Measurements from ENCODE around the gene MRM1.

Gene MRM1

DNA sequence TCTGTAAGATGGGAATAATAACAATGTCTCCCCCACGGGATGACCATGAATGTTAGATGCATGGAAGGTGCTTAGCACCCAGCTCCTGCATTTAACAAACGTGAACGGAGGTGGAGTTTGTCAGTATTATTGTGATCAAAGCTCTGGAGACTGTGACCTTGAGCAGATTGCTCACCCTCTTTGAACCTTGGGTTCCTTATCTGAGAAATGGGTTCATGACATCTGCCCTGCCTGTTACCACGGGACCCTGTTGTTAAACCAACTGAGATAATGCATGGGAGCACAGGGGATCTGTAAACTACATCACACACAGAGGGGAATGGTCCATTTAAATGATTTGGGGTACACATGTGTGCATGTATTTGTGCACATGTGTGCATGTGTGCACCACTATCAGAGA, 29.6 kb downstream of the MRM1 start:
- DNase-seq (ENCODE audit: low spot score): no peak

DNA sequence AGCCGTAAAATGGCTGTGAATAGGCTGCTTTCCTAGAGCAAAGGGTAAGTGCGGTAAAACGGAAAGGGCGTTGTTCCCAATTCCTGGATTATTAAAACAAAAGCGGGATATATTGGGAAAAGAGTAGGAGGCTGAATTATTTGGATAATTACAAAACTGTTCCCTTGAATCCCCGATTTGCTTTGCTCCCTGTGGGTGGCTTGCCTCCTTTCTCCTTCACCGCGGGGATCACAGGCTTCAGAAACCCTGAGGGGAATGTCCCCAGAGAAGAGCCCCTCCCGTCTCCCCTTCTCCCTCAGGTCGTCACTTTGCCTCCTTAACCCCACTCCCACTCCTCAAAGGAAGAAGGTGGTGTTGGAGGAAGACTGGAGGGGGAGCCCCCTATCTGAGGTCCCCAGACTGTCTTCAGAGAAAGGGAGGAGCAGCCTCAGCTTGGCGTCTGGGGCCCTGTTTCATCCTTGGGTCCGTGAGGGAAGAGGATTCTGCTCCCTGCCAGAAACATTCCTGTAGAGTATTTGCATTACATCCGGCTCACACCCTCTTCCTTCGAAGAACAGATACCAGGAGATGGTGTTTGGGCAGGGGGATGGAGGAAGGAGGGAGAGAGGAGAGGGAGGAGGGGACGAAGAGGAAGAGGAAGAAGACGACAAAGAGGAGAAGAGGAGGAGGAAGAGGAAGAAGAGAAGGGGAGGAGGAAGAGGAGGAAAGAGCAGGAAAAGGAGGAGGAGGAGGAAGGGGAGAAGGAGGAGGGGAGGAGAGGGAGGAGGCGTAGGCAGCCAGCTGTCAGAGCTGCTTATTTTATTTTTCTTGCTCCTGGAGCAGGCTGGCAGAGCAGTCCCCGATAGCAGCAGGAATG, 31.8 kb downstream of the MRM1 start:
- no peak for DNase-seq (ENCODE audit: low spot score)

DNA sequence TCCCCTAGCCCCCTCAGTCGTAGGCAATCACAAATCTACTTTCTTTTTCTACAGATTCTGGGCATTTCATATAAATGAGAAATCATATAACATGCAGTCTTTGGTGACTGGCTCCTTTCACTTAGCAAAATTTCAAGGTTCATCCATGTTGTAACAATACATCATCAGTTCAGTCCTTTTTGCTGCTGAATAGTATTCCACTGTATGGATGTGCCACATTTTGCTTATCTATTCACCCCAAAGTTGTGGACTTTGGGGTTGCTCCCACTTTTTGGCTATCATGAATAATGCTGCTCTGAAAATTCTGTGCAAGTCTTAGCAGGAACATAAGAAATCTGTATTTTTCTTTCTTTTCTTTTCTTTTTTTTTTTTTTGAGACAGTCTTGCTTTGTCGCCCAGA, 39.0 kb downstream of the MRM1 start:
- no peak for DNase-seq (ENCODE audit: low spot score)

DNA sequence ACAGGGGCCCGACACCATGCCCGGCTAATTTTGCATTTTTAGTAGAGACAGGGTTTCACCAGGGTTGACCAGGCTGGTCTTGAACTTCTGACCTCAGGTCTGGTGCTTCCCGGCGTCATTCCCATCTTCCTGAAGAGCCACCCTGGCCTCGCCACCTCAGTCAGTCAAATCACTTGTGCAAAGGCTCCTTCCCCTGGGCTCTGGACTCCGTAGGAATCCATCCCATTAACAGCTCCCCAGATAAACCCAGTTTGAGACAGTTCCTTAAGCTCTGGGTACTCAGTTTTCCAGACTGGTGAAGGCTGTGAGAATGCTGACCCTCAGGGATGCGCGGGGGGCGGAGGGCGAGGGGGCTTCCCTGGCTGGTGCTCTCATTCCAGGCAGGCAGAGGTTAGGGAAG, 39.5 kb downstream of the MRM1 start:
- DNase-seq (ENCODE audit: low spot score): no peak

DNA sequence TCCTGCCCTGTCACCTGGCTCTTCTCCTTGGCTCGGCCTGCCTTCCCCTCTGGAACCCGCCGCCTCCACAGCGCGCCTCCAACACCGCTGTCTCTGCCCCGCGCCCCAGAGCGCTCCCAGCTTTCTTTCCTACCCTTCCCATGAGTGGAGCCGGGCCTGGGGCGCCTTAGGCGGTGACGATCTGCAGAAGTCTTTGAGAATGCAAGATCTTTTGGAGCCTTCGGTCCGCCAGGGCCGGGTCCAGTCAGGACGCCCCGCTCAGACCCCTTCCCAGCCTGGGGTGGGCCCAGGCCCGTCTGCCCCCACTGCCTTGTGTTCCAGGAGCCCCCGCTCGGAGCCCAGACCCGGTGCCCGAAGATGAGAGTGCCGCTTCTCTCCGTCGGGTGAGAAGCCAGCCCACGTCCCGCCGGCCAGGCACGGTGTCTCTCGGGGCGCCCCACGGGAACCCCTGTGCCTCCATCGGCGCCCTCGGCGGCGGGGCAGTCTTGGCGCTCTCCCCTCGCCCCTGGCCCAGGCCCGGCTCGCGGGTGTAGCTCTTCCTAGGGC, 40.0 kb downstream of the MRM1 start:
- DNase-seq (ENCODE audit: low spot score): no peak

DNA sequence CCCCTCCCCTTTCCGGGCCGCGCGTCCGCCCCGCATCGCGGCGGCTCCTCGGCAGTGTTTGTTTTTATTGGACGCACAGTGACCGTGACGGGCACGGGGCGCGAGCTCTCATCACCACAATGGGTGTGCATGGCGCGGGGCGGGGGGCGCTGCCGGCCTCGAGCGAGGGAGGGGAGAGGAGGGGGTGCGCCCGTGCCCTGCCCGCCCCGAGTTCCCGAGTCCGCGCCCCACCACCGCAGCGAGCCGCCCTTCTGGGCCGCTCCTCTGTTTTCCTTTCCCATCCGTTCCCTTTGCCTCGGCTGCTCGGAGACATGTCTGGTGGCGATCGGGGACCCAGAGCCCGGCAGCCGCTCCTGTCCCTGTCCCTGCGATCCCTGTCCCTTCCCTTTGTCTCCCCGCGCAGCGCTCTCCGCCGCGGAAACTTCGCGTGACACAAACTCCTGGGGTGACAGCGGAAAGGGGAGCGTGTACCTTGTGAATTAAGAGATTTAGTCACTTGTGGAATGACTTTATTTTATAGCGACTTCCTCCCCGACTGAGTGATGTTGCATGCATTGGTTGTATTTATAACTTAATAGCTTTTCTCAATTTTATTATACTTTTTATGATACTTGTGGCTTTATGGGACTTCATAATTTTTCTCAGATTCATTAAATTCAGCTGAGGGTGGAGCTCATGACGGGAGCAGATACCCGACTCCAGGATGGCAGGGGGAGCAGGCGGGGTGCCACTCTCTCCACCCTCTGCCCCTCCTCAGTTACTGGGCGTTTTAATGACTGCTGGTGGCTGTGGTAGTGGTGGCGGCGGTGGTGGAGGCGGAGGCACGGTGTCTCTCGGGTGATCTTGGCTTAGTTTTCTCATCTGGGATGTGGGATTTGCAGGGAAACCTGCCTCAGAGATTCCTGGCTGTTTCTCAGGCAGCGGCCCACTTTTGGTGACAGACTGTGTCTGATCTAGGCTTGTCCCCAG, 40.8 kb downstream of the MRM1 start:
- no peak for DNase-seq (ENCODE audit: low spot score)

DNA sequence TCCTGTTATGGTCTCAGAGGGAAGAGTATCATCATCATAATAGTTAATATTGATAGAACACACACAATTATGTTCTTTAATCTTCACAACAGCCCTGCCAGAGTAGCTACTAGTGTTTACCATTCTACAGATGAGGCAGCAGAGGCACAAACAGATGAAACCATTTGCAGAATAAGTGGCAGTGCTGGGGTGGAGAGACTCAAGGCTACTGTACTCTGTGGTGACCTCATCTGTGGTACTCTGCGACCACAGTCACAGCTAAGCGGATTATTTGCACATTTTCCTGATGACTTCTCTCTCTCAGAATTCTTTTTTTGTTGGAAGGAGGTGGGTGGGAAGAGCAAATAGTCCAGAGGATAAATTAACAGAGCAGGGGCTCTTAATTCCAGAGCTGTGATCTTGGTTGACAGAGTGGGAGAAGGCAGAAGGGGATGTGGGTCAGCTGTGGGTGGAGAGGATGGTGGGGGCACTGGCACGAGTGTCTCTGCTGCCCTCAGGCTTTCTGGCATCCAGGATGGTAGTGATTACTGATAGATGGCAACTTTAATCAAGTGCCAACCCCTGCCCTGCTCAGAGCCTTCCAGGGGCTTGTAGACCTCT, 41.8 kb downstream of the MRM1 start:
- no peak for DNase-seq (ENCODE audit: low spot score)

DNA sequence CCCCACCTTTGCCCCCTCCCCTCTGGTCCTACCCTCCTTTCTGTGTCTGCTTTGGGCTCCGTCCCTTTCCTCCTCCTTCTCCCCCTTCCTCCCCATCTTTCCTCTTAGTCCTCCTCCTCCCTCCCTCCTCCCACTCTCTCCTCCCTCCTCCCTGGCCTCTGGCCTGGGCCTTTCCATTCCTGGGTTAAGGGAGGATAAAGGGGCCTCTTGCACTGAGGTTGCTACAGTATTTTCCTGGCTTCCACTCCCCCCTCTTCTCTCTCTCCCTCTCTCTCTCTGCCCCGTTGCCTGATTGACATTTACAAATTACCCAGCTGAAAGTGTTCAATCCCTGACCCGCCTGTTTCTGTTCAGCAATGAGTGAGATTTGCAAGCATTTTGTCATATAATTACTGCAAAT, 44.0 kb downstream of the MRM1 start:
- no peak for DNase-seq (ENCODE audit: low spot score)

DNA sequence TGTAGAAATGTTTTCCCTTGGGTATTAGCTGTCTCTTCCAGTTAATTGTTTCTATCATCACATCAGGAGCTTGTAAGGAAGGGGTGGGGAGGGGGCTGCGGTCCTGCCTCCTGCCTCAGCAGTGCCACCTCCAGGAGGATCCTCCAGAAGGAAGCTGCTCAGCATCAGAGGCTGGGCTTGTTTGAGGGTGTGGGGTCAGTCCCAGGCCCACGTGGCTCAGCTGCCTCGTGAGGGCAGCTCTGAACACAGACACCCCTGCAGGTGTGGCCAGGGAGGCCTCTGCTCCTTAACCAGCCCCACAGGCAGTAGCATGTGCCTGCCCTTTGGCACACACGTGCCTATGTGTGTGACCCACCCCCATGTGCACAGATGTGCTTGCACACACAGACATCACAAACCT, 46.3 kb downstream of the MRM1 start:
- DNase-seq (ENCODE audit: low spot score): no peak

DNA sequence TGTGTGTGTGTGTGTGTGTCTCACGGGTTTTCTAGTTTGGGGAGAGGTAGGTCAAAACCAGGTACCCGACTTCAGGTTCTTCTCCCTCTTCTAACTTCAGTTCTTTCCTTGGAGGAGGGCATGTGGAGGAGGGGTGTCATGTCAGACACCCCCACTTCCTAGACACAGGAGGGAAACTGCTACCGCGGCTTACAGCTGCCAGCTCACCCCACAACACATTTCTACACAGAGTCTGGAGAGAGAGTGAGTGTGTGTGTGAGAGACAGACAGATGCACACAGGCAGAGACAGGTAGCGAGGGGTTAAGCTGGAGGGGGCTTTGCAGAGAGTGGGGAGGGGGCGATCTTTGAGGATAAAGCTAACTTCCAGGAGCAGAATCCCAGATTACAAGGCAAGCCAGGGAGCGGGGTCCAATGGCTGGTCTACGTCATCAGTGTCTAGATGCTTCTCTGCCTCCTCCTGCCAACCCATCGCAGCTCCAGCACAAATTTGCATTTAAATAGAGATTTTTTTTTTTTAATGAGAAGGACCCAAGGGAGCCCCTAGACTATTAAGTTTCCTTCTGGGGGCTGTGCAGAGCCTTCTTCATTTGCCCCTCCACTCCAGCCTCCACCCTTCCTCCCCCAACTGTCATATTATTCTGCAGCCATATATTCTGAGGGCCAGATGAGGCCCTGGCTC, 48.9 kb downstream of the MRM1 start:
- DNase-seq (ENCODE audit: low spot score): no peak

DNA sequence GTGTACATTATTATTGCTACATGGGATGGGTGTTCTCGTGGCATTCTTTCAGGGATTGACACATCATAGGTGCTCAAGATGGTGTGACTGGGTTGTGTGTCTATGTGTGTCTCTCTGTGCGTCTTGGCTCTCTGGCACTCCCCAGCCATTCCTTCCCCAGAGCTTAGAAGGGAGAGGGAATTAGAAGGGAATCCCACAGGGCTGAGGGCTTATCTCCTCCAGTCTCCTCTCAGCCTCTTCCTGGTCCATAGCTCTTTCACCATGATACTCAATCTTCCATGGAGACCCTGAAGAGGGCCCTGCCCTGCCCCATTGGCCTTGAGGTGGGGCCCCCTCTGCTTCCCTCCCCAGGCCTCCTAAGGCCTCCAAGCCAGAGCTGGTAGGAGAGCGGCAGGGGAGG, 52.0 kb downstream of the MRM1 start:
- DNase-seq (ENCODE audit: low spot score): no peak

DNA sequence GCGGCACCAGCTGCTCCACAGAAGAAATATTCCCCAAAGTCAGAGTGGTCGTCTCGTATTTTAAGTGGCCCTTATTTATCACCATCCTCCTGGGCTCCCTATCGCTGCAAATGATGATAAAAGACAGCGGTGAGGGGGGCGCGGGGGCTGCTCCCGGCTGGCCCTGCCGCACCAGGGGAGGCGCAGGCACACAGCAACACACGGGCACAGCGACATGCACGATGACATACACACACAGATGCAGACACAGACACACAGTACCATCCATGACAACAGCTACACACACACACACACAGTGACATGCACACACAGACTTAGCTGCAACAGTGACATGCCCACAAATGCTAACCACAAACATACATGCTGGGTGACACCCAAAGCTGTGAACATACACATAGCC, 52.5 kb downstream of the MRM1 start:
- DNase-seq (ENCODE audit: low spot score): no peak

DNA sequence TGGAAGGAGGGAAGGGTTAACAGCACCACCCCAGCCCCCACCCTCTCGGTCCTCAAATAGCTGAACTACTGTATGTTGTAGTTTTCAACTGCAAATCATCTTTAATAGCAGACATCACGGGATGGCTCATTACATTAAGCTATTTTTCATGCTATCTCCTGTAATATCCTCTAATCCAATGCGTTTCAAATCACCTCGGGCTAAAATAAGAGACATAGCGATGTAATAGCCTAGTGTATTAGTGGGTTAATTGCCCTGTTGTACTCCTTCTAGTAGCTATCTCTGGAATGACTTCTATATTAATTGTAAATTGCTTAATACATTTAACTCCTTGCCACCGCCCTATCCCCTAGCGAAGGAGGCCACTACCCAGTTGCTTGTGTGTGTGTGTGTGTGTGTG, 54.3 kb downstream of the MRM1 start:
- DNase-seq (ENCODE audit: low spot score): no peak

DNA sequence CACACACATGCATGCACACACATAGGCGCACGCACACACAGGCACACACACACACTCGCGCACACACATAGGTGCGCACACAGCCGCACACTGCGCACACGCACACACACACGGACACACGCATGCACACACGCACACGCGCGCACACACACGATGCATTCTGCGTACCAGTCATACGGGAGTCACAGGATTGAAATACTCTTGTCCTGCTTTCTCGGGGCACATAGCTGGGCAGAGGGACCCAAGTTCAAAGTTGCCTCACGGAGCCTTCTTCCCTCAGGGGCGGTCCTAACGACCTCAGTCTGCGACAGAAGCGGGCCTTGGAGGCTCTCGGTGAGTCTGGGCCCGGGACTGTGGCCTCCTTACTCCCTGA, 56.0 kb downstream of the MRM1 start:
- no peak for DNase-seq (ENCODE audit: low spot score)

DNA sequence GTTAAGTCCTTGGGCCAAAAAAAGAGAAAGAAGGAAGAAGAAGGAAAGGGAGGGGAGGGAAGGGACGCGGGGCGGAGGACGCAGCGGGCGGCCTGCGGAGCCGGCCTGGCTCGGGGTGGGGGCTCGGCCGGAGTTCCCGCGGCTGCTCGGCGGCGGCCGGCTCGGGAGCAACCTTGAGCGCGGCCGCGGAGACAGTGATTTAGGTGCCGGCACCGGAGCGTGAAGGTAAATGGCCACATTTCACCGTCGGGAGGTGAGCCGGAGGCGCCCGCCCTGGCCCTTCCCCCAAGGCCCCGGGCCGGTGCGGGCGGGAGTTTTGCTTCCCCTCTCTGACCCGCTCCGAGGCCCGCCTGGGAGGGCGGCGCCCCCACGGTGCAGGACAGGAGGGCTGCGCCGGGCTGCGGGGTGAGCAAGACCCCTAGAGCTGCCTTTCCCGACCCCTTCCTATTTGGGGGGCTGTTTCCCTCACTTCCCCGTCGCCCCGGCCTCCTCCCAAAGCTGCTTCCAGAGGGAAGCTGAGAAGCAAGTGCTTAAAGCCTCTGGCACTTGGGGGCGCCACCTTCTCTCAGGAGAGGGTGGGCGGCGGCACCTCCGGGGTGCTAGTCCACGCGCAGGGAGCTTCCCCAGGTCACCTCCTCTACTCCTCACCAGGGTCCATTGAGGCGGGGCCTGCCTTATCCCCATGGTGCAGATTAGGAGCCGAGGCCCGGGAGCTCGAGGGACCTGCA, 56.5 kb downstream of the MRM1 start:
- DNase-seq (ENCODE audit: low spot score): no peak

All from hematopoietic multipotent progenitor cell treated with erythropoietin and hydrocortisone succinate and interleukin-3 and kit ligand, for 17 days (in vitro differentiated cells).